M059J (cell line): ENCODE measurements around the gene DNAJB2. TPM values are rescaled to one million over a fixed set of nuclear protein-coding genes. Genes with fewer than 3 reads are reported as not detected.
"Not testable (repeated sequence)": the region's sequence is repeated elsewhere in the genome, so short reads cannot be mapped to it uniquely, and the experiment has no call there.

Source experiments
- DNase-seq: peaks from one replicate; pipeline ENCODE4 v3.0.0-alpha.2; 2012; ENCODE audit warnings: low read depth
- total RNA-seq: library from RNA; depleted of rRNA; stranded (reverse); fragments of >200 nt; shearing (Covaris generic); gene quantifications from 2 replicates; pipeline ENCODE4 v1.2.3, GENCODE V29; 2014; rRNA removed

The DNAJB2 gene
- total RNA-seq, 1 experiment from 2014 or later = 45.9 TPM

- DNase-seq = no peak
These were observed 20.9 kb downstream of the DNAJB2 start for GRCh38 chr2:219300022-219300421.

GRCh38 chr2:219302412-219302968, 23.3 kb downstream of the DNAJB2 start:
- DNase-seq = no peak

- no peak for DNase-seq
These were observed 25.1 kb downstream of the DNAJB2 start for GRCh38 chr2:219304223-219304622.

- no peak for DNase-seq
These were observed 26.9 kb downstream of the DNAJB2 start for GRCh38 chr2:219306047-219306446.

- peak; percentile 74 for DNase-seq
These were observed 29.3 kb downstream of the DNAJB2 start for GRCh38 chr2:219308142-219309101.

- no peak for DNase-seq
These were observed 30.1 kb downstream of the DNAJB2 start, which contains the start of gene PTPRN for GRCh38 chr2:219309278-219309677. Gene PTPRN (minus strand): TSS chr2:219309401. CDS start chr2:219309332, 69 bp downstream.

- DNase-seq = not testable (repeated sequence)
These were observed 33.6 kb downstream of the DNAJB2 start for GRCh38 chr2:219312683-219313263.

GRCh38 chr2:219314804-219315468, 35.8 kb downstream of the DNAJB2 start:
- DNase-seq = peak; percentile 46

GRCh38 chr2:219323434-219323833, 44.3 kb downstream of the DNAJB2 start:
- DNase-seq = no peak

GRCh38 chr2:219325136-219325535, 46.0 kb downstream of the DNAJB2 start:
- no peak for DNase-seq

GRCh38 chr2:219325657-219326315, 46.6 kb downstream of the DNAJB2 start:
- DNase-seq = no peak

- no peak for DNase-seq
These were observed 48.6 kb downstream of the DNAJB2 start for GRCh38 chr2:219327719-219328118.

- no peak for DNase-seq
These were observed 52.5 kb downstream of the DNAJB2 start for GRCh38 chr2:219331560-219332213.

GRCh38 chr2:219332542-219332941, 53.4 kb downstream of the DNAJB2 start, which contains the start of gene RESP18:
Gene RESP18 (minus strand): TSS chr2:219332744.
- no peak for DNase-seq

GRCh38 chr2:219334076-219334475, 54.9 kb downstream of the DNAJB2 start:
- no peak for DNase-seq

GRCh38 chr2:219335373-219335786, 56.2 kb downstream of the DNAJB2 start:
- DNase-seq = no peak

Other genes starting within 250 kb of the DNAJB2 start
- gene CFAP65, start 237.8 kb upstream of the DNAJB2 start, total RNA-seq = not detected in 2 replicates
- gene IHH, start 218.4 kb upstream of the DNAJB2 start, total RNA-seq = not detected in 2 replicates
- 13.6 and 19.2 TPM in 2 replicates for gene NHEJ1, start 118.6 kb upstream of the DNAJB2 start, total RNA-seq
- gene SLC23A3, start 109.3 kb upstream of the DNAJB2 start, total RNA-seq = 0.02 TPM in 1 of 2 replicates, not detected in the other
- 30.2 and 43.4 TPM in 2 replicates for gene CNPPD1, start 102.4 kb upstream of the DNAJB2 start, total RNA-seq
- gene RETREG2, start 101.1 kb upstream of the DNAJB2 start, total RNA-seq = 54.9 and 66.6 TPM in 2 replicates
- 25.6 and 40.5 TPM in 2 replicates for gene ZFAND2B, start 72.6 kb upstream of the DNAJB2 start, total RNA-seq
- 19.5 and 27.5 TPM in 2 replicates for gene ABCB6, start 60.4 kb upstream of the DNAJB2 start, total RNA-seq
- 61.5 and 73.3 TPM in 2 replicates for gene ATG9A, start 49.7 kb upstream of the DNAJB2 start, total RNA-seq
- 16.8 and 23.5 TPM in 2 replicates for gene ANKZF1, start 49.6 kb upstream of the DNAJB2 start, total RNA-seq
- 6.2 and 8.0 TPM in 2 replicates for gene GLB1L, start 33.9 kb upstream of the DNAJB2 start, total RNA-seq
- gene STK16, start 33.9 kb upstream of the DNAJB2 start, total RNA-seq = 24.5 and 33.7 TPM in 2 replicates
- gene TUBA4B, start 26.1 kb upstream of the DNAJB2 start, total RNA-seq = not detected in 2 replicates
- 105 and 129 TPM in 2 replicates for gene TUBA4A, start 25.4 kb upstream of the DNAJB2 start, total RNA-seq
- gene PTPRN, start 30.0 kb downstream of the DNAJB2 start, total RNA-seq = 1.1 and 1.7 TPM in 2 replicates
- not detected in 2 replicates for gene RESP18, start 53.4 kb downstream of the DNAJB2 start, total RNA-seq
- 75.8 and 88.2 TPM in 2 replicates for gene DNPEP, start 108.5 kb downstream of the DNAJB2 start, total RNA-seq
- gene DES, start 139.0 kb downstream of the DNAJB2 start, total RNA-seq = 0.37 TPM in 1 of 2 replicates, not detected in the other
- 9.8 and 13.9 TPM in 2 replicates for gene SPEG, start 155.5 kb downstream of the DNAJB2 start, total RNA-seq
- 81.6 and 89.2 TPM in 2 replicates for gene GMPPA, start 219.5 kb downstream of the DNAJB2 start, total RNA-seq
- 0.02 and 0.10 TPM in 2 replicates for gene ASIC4, start 235.1 kb downstream of the DNAJB2 start, total RNA-seq